Breast epithelium (tissue), 4 donors: ENCODE data around the gene CACNA2D2. TPM values are rescaled to one million over a fixed set of nuclear protein-coding genes. Genes with fewer than 3 reads are reported as not detected.

ENCODE experiments used
- DNase-seq, 2 donors: peaks; one replicate each; pipeline ENCODE4 v3.0.0-alpha.2; 2019; ENCODE audit warnings: low spot score in 2 of 2
- H3K27ac ChIP-seq, 2 donors: fragments of 200-600 bp; sonication (generic) in 1 of 2; one replicate each; pipeline ENCODE4 v1.5.1; 2016 to 2019; ENCODE audit warnings: mild to moderate bottlenecking in 1 of 2
- H3K27me3 ChIP-seq, 2 donors: fragments of 200-600 bp; sonication (generic) in 1 of 2; one replicate each; pipeline versions ENCODE4 v1.5.1 to v1.6.0; 2017 to 2019; ENCODE audit warnings: control low read depth in 1 of 2, mild to moderate bottlenecking in 1 of 2
- H3K36me3 ChIP-seq: fragments of 200-600 bp; one replicate; pipeline ENCODE4 v1.5.1; 2019
- H3K4me1 ChIP-seq, 2 donors: fragments of 200-600 bp; sonication (generic); one replicate each; pipeline ENCODE4 v1.5.1; 2016 to 2019; ENCODE audit warnings: control low read depth in 1 of 2
- H3K4me3 ChIP-seq, 3 donors: fragments of 200-600 bp; sonication (generic); 1 replicate in 2 of 3; 2 replicates in 1 of 3; pipeline ENCODE4 v1.5.1; 2016 to 2019; ENCODE audit warnings: mild to moderate bottlenecking in 3 of 3, moderate library complexity in 2 of 3
- H3K9me3 ChIP-seq, 2 donors: fragments of 200-600 bp; sonication (generic) in 1 of 2; one replicate each; pipeline ENCODE4 v1.5.1; 2016 to 2019; ENCODE audit warnings: control low read depth in 1 of 2
- CTCF ChIP-seq, 3 donors: fragments of 450-650 bp; IDR thresholded peaks; one replicate each; pipeline ENCODE4 v1.5.1; 2016 to 2017; ENCODE audit warnings: antibody characterized with exemption in 3 of 3, mild to moderate bottlenecking in 3 of 3, moderate library complexity in 3 of 3
- POLR2A ChIP-seq: fragments of 450-650 bp; IDR thresholded peaks from one replicate; pipeline ENCODE4 v1.6.1; 2016; ENCODE audit warnings: antibody characterized with exemption, mild to moderate bottlenecking, moderate library complexity
- POLR2AphosphoS5 ChIP-seq, 3 donors: sonication (generic); formaldehyde crosslinking; IDR thresholded peaks; one replicate each; pipeline ENCODE4 v1.6.1; 2017; ENCODE audit warnings: antibody characterized with exemption in 3 of 3
- intact Hi-C: fragments of 100-400 bp; cut with DNase I; formaldehyde crosslinking; loops from one replicate; pipeline ENCODE4 v1.15.1; 2023; ENCODE audit warnings: low total_unique reads
- total RNA-seq, 3 donors: library from RNA; depleted of rRNA; stranded (reverse); fragments of >200 nt; gene quantifications; one replicate each; pipeline ENCODE4 v1.1.0, GENCODE V29; 2016

The CACNA2D2 gene
- total RNA-seq, 3 donors from 2014 or later: 0.80 to 2.0 (median 1.5) TPM

GRCh38 chr3:50427217-50427616 is 76.2 kb downstream of the CACNA2D2 start:
- Histone ChIP-seq H3K27me3 (no peaks in the 10 kb centered on the region), H3K4me3 (no peak overlapping the region), H3K9me3 (no peaks in the 10 kb centered on the region), H3K36me3 (no peaks in the 10 kb centered on the region), H3K4me1 (no peaks in the 10 kb centered on the region), H3K27ac (no peak overlapping the region)
- no peak for TF ChIP-seq POLR2A
- no peak for TF ChIP-seq CTCF (IDR thresholded peaks at IDR 0.05)
- TF ChIP-seq POLR2AphosphoS5 (IDR thresholded peaks at IDR 0.05): no peak
- no peak for DNase-seq
- intact Hi-C loops: no loop called here

- intact Hi-C loops: no loop called here
- no peaks in the 10 kb centered on the region for H3K36me3 ChIP-seq
- H3K4me1 ChIP-seq: no peaks in the 10 kb centered on the region
- no peak overlapping the region for H3K4me3 ChIP-seq
- no peaks in the 10 kb centered on the region for H3K27me3 ChIP-seq
- TF ChIP-seq POLR2AphosphoS5 (IDR thresholded peaks at IDR 0.05) (no peak), POLR2A (no peak), CTCF (IDR thresholded peaks at IDR 0.05) (no peak)
- H3K9me3 ChIP-seq: no peaks in the 10 kb centered on the region
- no peak for DNase-seq
- H3K27ac ChIP-seq: no peak overlapping the region
Measured at GRCh38 chr3:50425911-50426310, 77.5 kb downstream of the CACNA2D2 start.

- Histone ChIP-seq H3K36me3 (no peaks in the 10 kb centered on the region), H3K4me3 (no peak overlapping the region), H3K27ac (no peak overlapping the region), H3K9me3 (no peaks in the 10 kb centered on the region), H3K27me3 (no peaks in the 10 kb centered on the region), H3K4me1 (no peaks in the 10 kb centered on the region)
- intact Hi-C loops: no loop called here
- TF ChIP-seq POLR2AphosphoS5 (IDR thresholded peaks at IDR 0.05): no peak
- no peak for TF ChIP-seq POLR2A
- TF ChIP-seq CTCF (IDR thresholded peaks at IDR 0.05): no peak
- no peak for DNase-seq
Measured at GRCh38 chr3:50423543-50423942, 79.9 kb downstream of the CACNA2D2 start.

- no peak overlapping the region for H3K27ac ChIP-seq
- H3K9me3 ChIP-seq: no peaks in the 10 kb centered on the region
- H3K4me3 ChIP-seq: no peak overlapping the region
- H3K4me1 ChIP-seq: no peaks in the 10 kb centered on the region
- H3K36me3 ChIP-seq: no peaks in the 10 kb centered on the region
- no peak for DNase-seq
- no peaks in the 10 kb centered on the region for H3K27me3 ChIP-seq
- TF ChIP-seq POLR2A (no peak), POLR2AphosphoS5 (IDR thresholded peaks at IDR 0.05) (no peak), CTCF (IDR thresholded peaks at IDR 0.05) (no peak)
- intact Hi-C loops: no loop called here
Measured at GRCh38 chr3:50422153-50422552, 81.3 kb downstream of the CACNA2D2 start.

GRCh38 chr3:50419595-50420370 is 83.7 kb downstream of the CACNA2D2 start:
- TF ChIP-seq POLR2A (no peak), CTCF (IDR thresholded peaks at IDR 0.05) (no peak), POLR2AphosphoS5 (IDR thresholded peaks at IDR 0.05) (no peak)
- Histone ChIP-seq H3K4me1 (no peaks in the 10 kb centered on the region), H3K27ac (no peak overlapping the region), H3K9me3 (no peaks in the 10 kb centered on the region), H3K27me3 (no peaks in the 10 kb centered on the region), H3K36me3 (no peaks in the 10 kb centered on the region), H3K4me3 (no peak overlapping the region)
- no peak for DNase-seq
- intact Hi-C loops: loop anchor here (5.0 kb wide), 1 partner anchor 743 kb away; no protein-coding TSS in a partner anchor
